ENCODE measurements around the gene PKD1L1.

DNA sequence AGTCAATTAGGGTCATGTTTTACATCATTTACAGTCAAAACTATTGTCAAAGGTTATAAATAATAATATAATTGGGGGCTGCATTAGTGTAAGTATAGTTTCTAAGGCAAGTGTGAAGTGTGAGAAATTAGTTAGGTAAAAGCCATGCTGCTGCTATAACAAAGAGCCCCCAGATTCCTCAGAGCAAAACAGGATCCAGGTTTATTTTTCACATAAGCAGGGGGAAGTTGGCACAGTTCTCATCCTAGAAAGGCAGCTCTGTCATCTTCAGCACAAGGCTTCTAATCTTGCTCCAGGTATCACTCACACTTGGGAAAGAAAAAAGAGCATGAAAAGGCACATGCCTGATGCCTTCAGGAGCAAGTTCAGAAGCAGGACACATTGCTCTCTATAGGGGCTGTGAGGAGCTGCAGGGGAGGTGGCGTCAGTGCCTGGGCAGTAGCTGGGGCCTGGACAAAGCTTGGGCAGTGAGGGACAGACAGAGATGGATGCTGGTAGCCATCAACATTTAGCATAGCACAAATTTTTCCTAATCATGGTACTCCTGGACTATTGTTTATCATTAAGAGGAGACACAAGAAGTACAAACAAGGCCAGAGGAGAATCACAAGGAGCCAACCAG, 170.6 kb downstream of the PKD1L1 start:
- TF ChIP-seq ZNF70 (CRISPR knock-in tag; IDR thresholded peaks at IDR 0.05) = no peak
- no peak for TF ChIP-seq ARNTL (CRISPR knock-in tag; IDR thresholded peaks at IDR 0.05; ENCODE audit: borderline replicate concordance, low read depth)
- no peak for TF ChIP-seq PPARA (CRISPR knock-in tag; IDR thresholded peaks at IDR 0.05; ENCODE audit: borderline replicate concordance)
- no peak for TF ChIP-seq OSR1 (CRISPR knock-in tag; IDR thresholded peaks at IDR 0.05)
- no peak for TF ChIP-seq CREB5 (CRISPR knock-in tag; IDR thresholded peaks at IDR 0.05; ENCODE audit: low read depth)
- TF ChIP-seq ESRRG (CRISPR knock-in tag; IDR thresholded peaks at IDR 0.05) = no peak
- TF ChIP-seq ZFP3 (CRISPR knock-in tag; IDR thresholded peaks at IDR 0.05) = no peak
- TF ChIP-seq SNAI2 (CRISPR knock-in tag; IDR thresholded peaks at IDR 0.05) = no peak
